ENCODE data around the gene CASTOR1. TPM values are rescaled to one million over a fixed set of nuclear protein-coding genes. Genes with fewer than 3 reads are reported as not detected.

The CASTOR1 gene
- total RNA-seq, 1 donor from 2014 or later, result 5.0 TPM

DNA sequence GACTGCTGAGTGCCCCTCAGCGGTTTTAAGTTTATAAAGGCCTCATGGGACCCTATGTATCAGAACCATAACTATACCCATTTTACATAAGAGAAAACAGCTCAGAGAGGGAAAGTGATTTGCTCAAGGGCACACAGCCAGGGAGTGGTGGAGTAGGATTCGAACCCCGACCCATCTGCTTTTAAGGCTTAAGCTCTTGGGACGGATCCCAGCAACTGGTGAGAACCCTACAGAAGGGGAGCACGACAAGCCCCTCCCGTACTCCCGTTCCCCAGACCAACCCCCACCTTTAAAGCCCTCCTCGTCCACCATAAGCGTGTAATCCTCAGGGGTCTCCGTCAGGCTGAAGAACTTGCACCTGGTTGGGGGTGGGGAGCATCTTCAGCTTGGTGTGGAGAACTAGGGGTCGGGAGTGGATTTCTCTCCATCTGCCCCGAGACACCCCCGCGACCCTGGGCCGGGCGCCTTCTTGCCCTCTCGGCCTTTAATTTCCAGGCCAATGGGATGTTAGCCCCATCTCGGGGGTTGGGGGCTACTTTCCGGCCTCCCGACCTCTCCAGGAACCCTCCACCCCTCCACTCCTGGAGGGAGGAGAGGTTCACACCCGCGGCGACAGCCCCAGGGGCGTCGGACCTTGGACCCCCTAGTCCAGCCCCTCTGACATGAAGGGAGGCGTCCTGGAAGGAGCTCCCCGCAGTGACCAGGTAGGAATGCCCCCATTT is 725 bp downstream of the CASTOR1 start:
- no peak for DNase-seq (ENCODE audit: low spot score)
- intact Hi-C loops (cut with DNase I), result loop anchor here (1.0 to 2.0 kb wide), 4 partner anchors 38 to 136 kb away; partner anchors contain the start of genes SF3A1 and TBC1D10A

DNA sequence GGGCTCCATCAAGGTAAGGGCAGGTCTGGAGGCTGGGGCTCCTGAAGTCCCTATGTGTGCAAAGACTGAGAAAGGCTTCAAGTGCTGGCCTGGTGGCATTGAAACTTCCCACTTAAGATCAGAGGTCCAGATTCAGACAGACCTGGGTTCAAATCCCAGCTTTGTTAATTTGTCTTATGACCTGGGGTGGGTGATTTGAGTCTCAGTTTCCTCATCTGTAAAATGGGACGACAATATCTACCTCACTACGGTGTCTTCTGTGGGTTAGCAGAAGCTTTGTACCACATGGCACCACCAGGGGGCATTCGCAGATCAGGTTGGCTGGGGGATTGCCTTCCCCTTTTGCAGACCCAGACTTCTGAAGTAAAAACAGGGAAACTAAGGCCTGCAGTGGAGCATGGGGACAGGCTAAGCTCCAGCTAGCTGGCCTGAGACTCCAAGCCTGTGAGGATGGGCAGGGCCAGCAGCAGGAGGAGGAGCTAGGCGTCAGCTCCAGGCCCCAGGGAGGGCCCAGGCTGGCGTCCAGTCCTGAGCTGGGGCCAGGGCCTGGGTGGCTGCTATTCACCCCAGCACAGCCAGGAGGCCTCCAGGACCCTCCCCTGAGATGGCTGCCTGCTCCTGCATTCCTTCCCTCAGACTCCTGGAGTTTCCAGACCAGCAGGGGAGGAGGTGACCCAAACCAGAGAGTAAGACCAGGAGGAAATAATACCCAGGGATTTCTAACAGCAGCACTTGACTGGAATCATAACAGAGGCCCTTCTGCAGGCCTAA is 1.5 kb downstream of the CASTOR1 start:
- DNase-seq (ENCODE audit: low spot score), result peak; percentile 91
- intact Hi-C loops (cut with DNase I), result loop anchor here (1.0 to 2.0 kb wide), 2 partner anchors 39 to 98 kb away; partner anchors contain the start of gene TBC1D10A

DNA sequence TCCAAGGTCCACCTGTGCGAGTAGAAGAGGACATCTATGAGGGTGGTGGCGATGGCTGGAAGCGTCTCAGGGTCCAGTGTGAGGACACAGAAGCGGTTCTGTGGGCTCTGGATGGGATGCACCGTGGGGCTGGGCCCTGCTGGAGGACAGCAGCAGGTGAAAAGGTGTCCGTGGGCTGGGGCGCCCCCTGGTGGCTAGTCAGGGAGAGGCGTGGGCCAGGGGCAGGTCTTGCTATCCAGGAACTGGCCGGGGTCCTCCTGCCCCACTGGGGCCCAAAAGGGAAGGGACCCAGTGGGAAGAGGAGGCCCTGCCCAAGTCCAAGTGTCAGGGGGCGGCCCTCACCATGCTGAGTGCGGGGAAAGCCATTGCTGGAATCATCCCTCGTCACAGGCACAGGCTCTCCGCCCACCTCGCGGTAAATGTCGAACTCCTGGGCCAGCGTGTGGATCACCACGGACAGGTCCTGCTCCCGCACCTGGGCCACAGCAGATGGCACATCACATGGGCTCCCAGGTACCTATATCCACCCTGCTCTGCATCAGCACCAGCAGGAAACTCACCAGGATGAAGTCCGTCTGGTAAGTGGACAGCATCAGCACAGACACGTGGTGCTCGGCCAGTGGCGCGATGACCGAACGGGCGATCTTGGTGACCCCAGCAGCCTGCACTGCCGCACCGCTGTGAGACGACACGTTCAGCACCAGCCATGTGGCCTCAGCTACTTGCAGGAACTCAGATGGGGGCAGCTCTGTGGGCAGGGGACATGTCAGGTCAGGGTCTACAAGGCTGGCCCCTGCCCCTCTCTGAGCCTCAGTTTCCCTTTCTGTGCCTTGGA is 2.3 kb downstream of the CASTOR1 start:
- intact Hi-C loops (cut with DNase I), result no loop called here
- peak; percentile 94 for DNase-seq (ENCODE audit: low spot score)

DNA sequence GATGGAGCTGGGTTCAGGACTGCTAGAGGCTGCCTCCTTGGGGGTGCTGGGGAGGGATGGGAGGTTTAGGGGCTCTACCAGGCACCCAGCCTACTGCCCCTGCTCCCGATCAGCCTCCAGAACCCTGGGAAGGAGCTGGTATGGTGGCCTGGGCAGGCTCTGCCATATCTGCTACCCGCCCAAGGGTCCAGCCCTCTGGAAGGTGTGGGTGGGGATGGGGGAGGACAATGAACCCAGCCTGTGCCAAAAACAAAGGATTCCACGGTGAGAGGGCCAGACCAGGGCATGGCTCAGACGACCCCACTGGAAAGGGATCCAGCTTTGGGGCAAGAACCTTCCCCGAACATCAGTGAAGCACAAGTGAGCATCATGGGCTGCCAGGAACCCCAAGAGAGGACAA is 3.0 kb downstream of the CASTOR1 start:
- DNase-seq (ENCODE audit: low spot score), result no peak
- intact Hi-C loops (cut with DNase I), result no loop called here

DNA sequence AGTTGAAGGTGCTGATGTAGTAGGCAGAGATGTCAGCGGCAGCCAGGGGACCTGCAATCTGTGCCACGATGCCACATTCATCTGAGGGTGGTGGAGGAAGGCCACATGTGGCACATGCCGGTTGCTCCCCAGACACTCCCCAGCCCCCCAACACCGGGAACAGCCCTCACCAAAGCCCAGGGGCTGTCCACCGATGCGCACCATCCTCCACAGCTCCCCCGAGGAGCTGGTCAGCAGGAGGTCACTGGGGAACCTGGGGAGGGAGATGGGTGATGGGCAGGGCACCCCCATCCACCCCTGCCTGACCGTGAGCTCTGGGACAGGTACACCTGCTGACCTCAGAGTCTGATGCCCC is 3.5 kb downstream of the CASTOR1 start:
- intact Hi-C loops (cut with DNase I), result no loop called here

DNA sequence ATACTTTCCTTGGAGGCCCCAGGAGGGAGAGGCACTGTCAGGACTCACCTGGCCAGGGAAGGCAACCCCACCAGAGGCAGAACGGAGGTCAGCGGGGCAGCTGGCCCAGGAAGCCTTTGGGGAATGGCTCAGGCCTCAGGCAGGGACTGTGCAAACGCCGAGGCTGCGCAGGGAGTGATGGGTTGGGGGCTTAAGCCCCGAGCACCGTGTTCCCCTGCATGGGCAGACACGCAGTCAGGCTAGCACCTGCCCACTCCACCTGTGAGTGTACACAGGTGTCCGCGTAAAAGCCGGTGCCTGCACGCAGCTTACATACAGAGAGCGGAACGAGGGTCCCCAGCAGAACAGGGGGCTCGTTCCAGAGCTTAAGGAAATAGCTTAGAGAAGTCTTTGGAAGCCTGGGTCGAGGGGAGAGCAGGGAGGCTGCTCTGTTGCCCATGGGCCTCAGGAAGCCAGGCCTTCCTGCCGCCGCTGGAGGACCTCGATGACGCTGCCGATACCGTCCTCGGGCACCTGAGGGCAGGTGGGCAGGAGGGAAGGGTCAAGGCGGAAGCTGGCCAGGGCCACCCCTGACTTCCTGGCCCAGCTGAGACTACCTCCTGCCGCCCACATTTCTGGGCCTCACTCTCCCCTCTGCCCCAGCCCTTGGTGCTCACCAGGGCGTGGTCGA is 4.0 kb downstream of the CASTOR1 start:
- no peak for DNase-seq (ENCODE audit: low spot score)
- intact Hi-C loops (cut with DNase I), result no loop called here

More for the DNA sequence above, 3.5 kb downstream of the CASTOR1 start:
- DNase-seq (ENCODE audit: low spot score), result no peak

DNA sequence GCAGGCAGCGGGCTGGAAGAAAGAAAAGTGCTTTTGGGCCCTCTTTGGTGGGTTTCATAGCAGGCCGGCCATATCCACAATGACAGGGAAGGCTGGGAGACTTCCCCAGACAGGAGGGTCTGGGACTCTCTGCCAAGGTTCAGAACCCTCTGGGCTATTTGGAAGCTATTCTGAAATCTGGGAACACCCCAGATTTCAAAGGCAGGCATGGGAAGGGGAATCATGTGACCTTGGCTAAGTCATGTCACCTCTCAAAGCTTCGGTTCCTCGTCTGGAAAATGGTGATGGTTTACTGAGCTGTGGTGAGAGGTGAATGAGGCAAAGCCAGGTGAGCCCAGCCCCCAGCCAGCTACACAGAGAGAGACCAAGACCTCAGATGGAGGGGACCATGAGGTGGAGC is 4.6 kb downstream of the CASTOR1 start:
- no peak for DNase-seq (ENCODE audit: low spot score)
- intact Hi-C loops (cut with DNase I), result no loop called here

DNA sequence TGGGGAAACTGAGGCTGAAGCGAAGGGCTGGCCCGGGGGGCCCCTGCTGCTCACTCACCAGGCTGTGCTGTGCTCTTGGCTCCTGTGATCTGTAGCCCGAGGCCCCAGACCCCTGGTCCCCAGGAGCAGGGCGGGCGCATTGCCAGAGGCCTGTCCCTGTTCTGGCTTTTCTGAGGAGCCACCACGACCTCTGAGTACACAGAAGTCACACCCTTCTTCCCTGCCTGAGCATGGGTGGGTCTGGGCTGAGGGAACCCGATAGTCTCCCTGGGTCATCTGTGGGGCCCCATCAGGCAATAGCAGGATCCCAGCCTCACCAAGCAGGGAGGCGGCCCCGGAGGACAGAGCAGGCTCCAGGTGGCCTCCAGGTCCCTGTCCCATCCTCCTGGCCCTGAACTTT is 5.1 kb downstream of the CASTOR1 start:
- no peak for DNase-seq (ENCODE audit: low spot score)
- intact Hi-C loops (cut with DNase I), result no loop called here

DNA sequence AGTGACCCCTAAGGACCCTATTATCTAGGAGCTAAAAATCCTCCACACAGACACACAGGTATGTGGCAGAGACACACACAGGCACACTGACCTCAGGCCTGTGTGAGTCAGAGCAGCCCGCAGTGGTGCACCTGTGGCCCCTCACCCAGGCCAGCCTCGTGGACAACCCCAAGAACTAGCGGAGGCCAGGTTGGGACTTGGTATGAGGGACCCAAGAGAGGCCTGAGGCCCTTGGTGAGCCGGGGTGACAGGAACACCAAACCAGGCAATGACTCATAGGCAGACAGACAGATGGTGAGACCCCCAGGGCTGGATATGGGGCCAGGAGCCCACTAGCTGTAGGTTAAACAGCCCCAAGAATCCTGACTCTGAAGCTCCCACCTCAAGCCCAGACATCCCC is 6.0 kb downstream of the CASTOR1 start:
- no peak for DNase-seq (ENCODE audit: low spot score)
- intact Hi-C loops (cut with DNase I), result no loop called here

DNA sequence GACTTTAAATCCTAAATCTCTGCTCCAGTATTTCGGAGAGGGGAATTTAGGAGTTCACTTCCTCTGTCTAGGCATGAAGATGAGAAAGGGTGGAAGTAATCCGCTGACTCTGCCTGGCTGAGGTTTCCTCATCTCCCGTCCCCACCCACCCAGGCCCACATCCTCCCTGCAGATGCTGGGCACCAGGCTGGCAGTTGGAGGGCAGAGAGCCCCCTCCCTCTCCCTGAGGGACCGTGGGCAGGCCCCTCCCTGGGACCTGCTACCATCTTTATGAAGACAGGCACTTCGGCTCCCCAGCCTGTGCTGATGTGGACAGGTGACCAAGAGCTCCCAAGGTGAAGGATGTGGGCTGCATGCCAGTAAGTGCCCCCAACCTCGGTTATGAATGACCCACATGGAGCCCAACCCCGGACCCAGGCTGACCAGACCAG is 6.7 kb downstream of the CASTOR1 start:
- no peak for DNase-seq (ENCODE audit: low spot score)
- intact Hi-C loops (cut with DNase I), result no loop called here

DNA sequence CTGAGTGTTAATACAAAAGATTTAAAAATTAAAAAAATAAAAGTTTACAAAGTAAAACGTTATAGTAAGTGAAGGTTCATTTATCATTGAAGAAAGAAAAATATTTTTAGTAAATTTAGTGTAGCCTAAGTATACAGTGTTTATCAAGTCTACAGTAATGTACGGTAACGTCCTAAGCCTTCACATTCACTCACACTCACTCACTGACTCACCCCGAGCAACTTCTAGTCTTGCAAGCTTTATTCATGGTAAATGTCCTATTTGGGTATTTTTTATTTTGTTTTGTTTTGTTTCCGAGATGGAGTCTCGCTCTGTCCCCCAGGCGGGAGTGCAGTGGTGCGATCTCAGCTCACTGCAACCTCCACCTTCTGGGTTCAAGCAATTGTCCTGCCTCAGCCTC is 8.8 kb downstream of the CASTOR1 start:
- intact Hi-C loops (cut with DNase I), result no loop called here
- DNase-seq (ENCODE audit: low spot score), result no peak

DNA sequence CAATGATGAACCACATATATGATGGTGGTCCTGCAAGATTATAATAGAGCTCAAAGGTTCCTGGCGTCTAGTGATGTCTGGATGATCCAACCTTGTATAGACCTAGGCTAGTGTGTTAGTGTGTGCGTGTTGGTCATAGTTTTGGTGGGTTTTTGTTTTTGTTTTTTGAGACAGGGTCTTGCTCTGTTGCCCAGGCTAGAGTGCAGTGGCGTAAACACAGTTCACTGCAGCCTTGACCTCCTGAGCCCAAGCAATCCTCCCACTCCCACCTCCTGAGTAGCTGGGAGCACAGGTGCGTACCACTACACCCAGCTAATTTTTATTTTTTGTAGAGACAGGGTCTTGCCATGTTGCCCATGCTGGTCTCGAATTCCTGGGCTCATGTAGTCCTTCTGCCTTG is 9.4 kb downstream of the CASTOR1 start:
- intact Hi-C loops (cut with DNase I), result no loop called here

DNA sequence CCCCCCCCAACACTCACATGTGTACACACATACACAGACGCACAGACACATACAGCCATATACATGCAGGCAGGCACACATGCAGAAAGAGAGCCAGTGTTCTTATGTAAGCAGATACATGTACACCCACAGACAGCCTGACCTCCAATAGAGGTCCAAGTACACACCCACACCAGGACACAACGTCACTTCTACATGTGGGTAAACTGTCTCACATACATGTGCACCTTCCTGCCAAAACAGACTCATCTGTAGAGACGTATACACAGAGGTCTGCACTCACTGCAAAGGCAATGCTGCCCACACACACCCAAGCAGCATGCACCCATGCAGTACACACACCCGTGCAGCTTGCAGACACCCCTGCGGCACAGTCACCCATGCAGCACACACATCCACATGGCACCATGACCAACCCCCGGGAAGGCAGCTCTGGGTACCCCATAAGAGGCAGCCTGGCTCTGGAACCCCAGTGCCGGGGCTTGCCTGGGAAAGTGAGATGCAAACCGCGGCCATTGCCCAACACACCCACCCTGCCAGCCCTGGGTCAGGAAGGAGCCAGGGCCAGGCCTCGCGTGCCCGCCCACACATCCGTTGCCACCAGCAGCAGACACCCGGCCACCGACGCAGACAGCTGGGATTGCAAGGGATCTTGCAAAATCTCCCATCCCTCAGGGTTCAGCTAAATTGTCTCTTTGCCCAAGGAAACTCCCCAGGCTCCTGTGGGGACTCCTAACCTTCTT is 10.1 kb downstream of the CASTOR1 start:
- intact Hi-C loops (cut with DNase I), result no loop called here
- no peak for DNase-seq (ENCODE audit: low spot score)

More for the DNA sequence above, 9.4 kb downstream of the CASTOR1 start:
- no peak for DNase-seq (ENCODE audit: low spot score)

DNA sequence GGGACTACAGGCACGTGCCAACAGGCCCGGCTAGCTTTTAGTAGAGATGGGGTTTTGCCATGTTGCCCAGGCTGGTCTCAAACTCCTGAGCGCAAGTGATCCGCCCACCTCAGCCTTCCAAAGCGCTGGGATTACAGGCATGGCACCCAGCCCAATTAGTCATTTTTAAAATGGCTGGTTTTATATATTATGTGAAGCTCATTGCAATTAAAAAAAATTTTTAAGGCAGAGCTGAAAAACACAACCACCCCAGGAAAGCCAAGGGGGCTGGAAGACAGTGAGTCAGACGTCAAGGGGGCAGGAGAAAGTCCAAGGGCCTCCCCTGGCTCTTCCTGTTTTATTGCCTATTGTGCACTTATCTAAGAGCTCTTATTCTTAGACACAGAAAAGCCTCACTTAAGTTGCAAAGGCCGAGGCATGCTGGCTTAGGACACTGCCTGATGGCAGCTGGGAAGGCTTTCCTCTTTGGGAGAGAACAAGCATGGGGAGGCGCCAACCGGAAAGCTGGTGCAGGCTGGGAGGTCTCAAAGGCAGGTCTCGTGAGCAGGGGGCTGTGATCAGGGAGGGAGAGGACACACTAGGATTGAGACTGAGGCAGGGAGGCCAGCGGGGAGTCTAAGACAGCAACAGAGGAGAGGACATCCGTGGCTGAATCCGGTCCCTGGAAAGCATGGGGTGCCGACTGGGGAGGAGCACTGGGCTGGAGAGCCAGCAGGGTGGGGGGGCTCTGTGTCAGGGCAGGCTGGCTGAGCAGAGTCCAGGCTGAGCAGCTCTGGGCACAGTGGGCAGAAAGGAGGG is 11.6 kb downstream of the CASTOR1 start:
- intact Hi-C loops (cut with DNase I), result no loop called here
- DNase-seq (ENCODE audit: low spot score), result no peak

DNA sequence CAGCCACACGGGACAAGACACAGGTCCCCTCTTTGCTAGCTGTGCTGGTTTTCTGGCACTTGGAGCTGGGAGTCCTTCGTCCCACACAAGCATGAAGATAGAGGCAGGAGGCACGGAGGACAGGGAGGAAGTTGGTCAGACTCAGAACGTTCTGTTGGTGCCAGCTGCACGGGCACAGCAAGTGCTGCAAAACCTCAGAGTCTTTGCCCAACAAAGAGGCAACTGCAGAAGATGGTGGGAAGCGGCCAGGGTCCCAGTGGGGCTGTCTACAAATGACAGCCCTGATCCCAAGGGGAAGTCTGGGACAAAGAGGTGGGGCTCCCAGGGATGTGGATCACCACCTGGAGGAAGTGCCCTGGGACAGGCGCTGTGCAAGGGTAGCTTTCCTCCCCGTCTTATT is 13.3 kb downstream of the CASTOR1 start:
- intact Hi-C loops (cut with DNase I), result no loop called here
- no peak for DNase-seq (ENCODE audit: low spot score)

DNA sequence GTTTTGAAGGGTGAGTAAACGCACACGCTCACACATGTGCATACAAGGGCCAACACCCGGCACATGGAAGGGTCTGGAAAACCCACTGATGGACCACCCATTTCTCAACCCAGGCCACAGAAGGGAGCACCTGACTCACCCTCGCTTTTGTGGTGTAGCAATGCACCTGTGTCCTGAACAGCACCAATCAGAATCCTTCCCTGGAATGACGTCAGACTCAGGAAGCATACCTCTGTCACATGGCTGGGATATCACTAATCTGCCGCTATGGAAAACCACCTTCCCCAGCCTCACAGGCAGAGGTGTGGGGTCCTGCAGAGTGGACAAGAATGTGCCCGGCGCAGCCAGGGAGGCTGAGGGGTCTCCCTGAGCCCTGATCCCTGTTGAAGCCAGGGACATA is 13.7 kb downstream of the CASTOR1 start:
- DNase-seq (ENCODE audit: low spot score), result no peak
- intact Hi-C loops (cut with DNase I), result no loop called here

DNA sequence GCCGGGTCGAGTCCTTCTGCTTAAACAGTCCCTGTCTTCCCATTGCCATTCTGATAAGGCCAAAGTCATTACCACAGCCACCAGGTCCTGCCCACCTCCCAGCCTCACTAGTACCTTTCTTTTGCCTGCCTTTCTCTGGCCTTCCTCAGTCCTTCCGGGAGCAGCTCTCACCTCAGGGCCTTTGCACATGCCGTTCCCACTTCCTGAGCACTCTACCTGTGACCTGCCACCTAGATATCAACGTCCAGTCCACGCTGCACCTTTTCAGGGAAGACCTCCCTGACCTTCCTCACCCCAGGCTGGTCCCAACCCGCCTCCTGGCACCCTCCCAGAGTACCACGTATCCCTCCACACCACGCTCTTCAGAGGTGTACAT is 14.9 kb downstream of the CASTOR1 start:
- intact Hi-C loops (cut with DNase I), result no loop called here
- DNase-seq (ENCODE audit: low spot score), result no peak

DNA sequence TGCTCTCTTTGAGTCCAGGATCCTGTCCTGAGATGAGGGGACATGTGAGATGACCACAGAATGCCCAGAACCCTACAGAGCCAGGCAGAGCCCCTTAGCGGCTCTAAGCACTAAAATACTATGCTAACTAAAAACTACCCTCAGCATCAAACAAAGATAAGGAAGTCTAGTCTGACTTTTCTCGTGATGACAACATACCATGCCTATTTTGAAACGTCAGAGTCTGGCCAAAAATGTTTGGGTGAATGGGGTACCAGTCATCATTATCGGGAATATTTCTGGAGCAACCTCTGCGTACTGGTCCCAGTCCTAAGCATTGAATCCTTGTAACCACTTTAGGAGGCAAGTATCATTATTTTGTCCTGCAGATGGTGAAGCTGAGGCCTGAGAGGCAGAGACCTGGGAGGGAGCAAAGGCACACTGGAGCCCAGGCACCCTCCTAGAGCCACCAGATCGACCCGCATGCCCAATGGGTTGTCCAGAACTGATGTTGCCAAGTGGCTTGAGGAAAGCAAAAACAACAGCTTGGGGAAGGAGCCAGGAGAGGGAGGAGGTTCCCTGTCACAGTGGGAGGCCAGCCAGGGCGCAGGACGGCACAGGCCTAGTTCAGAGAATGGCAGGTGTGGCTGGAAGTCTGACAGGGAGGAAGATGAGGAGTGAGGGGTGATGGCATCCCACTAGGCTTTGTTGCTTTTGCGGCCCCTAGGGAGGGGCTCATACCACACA is 15.4 kb downstream of the CASTOR1 start:
- intact Hi-C loops (cut with DNase I), result no loop called here
- no peak for DNase-seq (ENCODE audit: low spot score)
